K562 (cell line): ENCODE measurements around the gene MASP1. TPM values are rescaled to one million over a fixed set of nuclear protein-coding genes. Genes with fewer than 3 reads are reported as not detected.

Source experiments
- ATAC-seq: fragments of 200-7000 bp; cut with Tn5 transposase; 3 replicates; pipeline ENCODE4 v1.9.1; 2020; ENCODE audit warnings: moderate library complexity
- BruUV-seq: library from RNA; stranded (reverse); fragments of 400-500 nt; replicated peaks from 2 replicates; lab custom pipeline; 2021; lab: Mats Ljungman, UMichigan
- CTCF ChIA-PET: fragments of 300-600 bp; formaldehyde crosslinking; extraction: SDS; loops from one replicate; lab custom pipeline; 2021; ENCODE audit warnings: low intra/inter-chr PET ratio; lab: Yijun Ruan, JAX
- POLR2A ChIA-PET: fragments of 300-600, 350-650 bp; sonication (Branson Sonifier 250); formaldehyde crosslinking; extraction: SDS; loops from one replicate; lab custom pipeline; 2021; ENCODE audit warnings: antibody characterized with exemption, inconsistent platforms; lab: Yijun Ruan, JAX
- DNase-seq, 4 experiments: peaks; one replicate each; pipeline versions ENCODE4 v3.0.0 to v3.0.0-alpha.2; 2011 to 2018; ENCODE audit warnings: low spot score in 3 of 4, mixed read lengths in 3 of 4; ENCODE audit errors: extremely low read depth in 1 of 4
- FAIRE-seq: peaks from 2 replicates; lab custom pipeline; 2011; peaks lifted over from hg19 to GRCh38; lab: Jason Lieb, UNC
- H2AFZ ChIP-seq: 2 replicates; pipeline ENCODE4 v1.6.0; 2011; ENCODE audit warnings: low read depth, low read length, control low read depth, inconsistent platforms
- H3K27ac ChIP-seq: fragments of 200-600 bp; 3 replicates; pipeline ENCODE4 v1.8.0; 2011; ENCODE audit warnings: low read depth, mild to moderate bottlenecking, control low read depth, inconsistent platforms, low read length, moderate library complexity, mixed read lengths; ENCODE audit errors: extremely low read depth
- H3K27me3 ChIP-seq, 2 experiments: fragments of 300-600 bp in 1 of 2; 2 replicates in 1 of 2; 3 replicates in 1 of 2; pipeline versions ENCODE4 v1.6.0 to v1.8.0; 2011; ENCODE audit warnings: inconsistent platforms in 2 of 2, low read length in 2 of 2, mild to moderate bottlenecking in 1 of 2, mixed read lengths in 1 of 2, moderate library complexity in 1 of 2; ENCODE audit not compliant: control insufficient read depth in 2 of 2, insufficient read depth in 2 of 2
- H3K36me3 ChIP-seq: fragments of 300-600 bp; 3 replicates; pipeline ENCODE4 v1.8.0; 2011; ENCODE audit warnings: mild to moderate bottlenecking, low read length, inconsistent platforms; ENCODE audit not compliant: control insufficient read depth, insufficient read depth
- H3K4me1 ChIP-seq, 2 experiments: fragments of 200-600 bp in 1 of 2; replicated peaks in 1 of 2; 2 replicates in 1 of 2; 3 replicates in 1 of 2; pipeline versions ENCODE4 v1.5.1 to v1.8.0; 2011; ENCODE audit warnings: inconsistent platforms in 2 of 2, low read length in 2 of 2, mild to moderate bottlenecking in 1 of 2, mixed read lengths in 1 of 2, moderate library complexity in 1 of 2; ENCODE audit not compliant: control insufficient read depth in 2 of 2, insufficient read depth in 2 of 2
- H3K4me2 ChIP-seq: 2 replicates; pipeline ENCODE4 v1.6.1; 2011; ENCODE audit warnings: low read length, control low read depth, inconsistent platforms, mixed read lengths; ENCODE audit not compliant: insufficient read depth
- H3K4me3 ChIP-seq: fragments of 200-600 bp; sonication (generic), shearing (Covaris generic); 2 replicates; pipeline ENCODE4 v1.5.1; 2016; ENCODE audit warnings: control low read depth, inconsistent platforms
- H3K79me2 ChIP-seq: fragments of 200-600 bp; 3 replicates; pipeline ENCODE4 v1.8.0; 2011; ENCODE audit warnings: low read length, inconsistent platforms; ENCODE audit not compliant: control insufficient read depth, insufficient read depth
- H3K9ac ChIP-seq, 2 experiments: 2 replicates each; pipeline versions ENCODE4 v1.6.0 to v1.6.1; 2011; ENCODE audit warnings: low read depth in 2 of 2, low read length in 2 of 2, control low read depth in 1 of 2, inconsistent platforms in 1 of 2, mild to moderate bottlenecking in 1 of 2, mixed read lengths in 1 of 2; ENCODE audit not compliant: insufficient read depth in 1 of 2
- H3K9me1 ChIP-seq: one replicate; pipeline ENCODE4 v1.6.0; 2011; ENCODE audit warnings: inconsistent platforms, mild to moderate bottlenecking, low read length, moderate library complexity; ENCODE audit not compliant: control insufficient read depth, insufficient read depth
- H3K9me3 ChIP-seq: replicated peaks from 2 replicates; pipeline ENCODE4 v1.5.1; 2011; ENCODE audit warnings: low read depth, low read length, inconsistent platforms; ENCODE audit not compliant: control insufficient read depth, insufficient read depth
- H4K20me1 ChIP-seq: replicated peaks from 2 replicates; pipeline ENCODE4 v1.6.1; 2011; ENCODE audit warnings: low read length, inconsistent platforms, mixed read lengths; ENCODE audit not compliant: control insufficient read depth, insufficient read depth
- NELFE ChIP-seq: IDR thresholded peaks from 2 replicates; pipeline ENCODE4 v1.6.1; 2011; ENCODE audit warnings: mild to moderate bottlenecking; ENCODE audit not compliant: insufficient read depth, insufficient read length
- NFIX ChIP-seq: fragments of 250-450 bp; sonication (Bioruptor Pico); IDR thresholded peaks from 2 replicates; pipeline ENCODE4 v1.4.0; 2020; ENCODE audit warnings: low read depth, mild to moderate bottlenecking, moderate library complexity
- POLR2B ChIP-seq: fragments of 450-650 bp; IDR thresholded peaks from 2 replicates; pipeline ENCODE4 v1.6.1; 2018; ENCODE audit warnings: low read depth; ENCODE audit not compliant: partially characterized antibody
- SP1 ChIP-seq: sonication (generic); formaldehyde crosslinking; IDR thresholded peaks from 2 replicates; pipeline ENCODE4 v1.8.1; 2022; ENCODE audit warnings: mild to moderate bottlenecking, missing genetic modification reagents
- ZC3H11A ChIP-seq: IDR thresholded peaks from 2 replicates; pipeline ENCODE4 v1.6.1; 2012; ENCODE audit warnings: low read depth, low read length, improper control_type of control experiment
- WGBS: fragments of 100-300 bp; shearing (Covaris generic); methylation state at CpG from one replicate; pipeline ENCODE4 v1.1.6; 2016; ENCODE audit warnings: low coverage, mixed read lengths; ENCODE audit not compliant: insufficient coverage; ENCODE audit errors: missing lambda C conversion rate; 5-methylcytosine and 5-hydroxymethylcytosine counted together
- in situ Hi-C: fragments of 300-500 bp; cut with MboI; formaldehyde crosslinking; loops from 4 replicates; pipeline ENCODE4 v1.15.0; 2018; ENCODE audit warnings: inconsistent platforms, mixed read lengths
- intact Hi-C: fragments of 100-400 bp; cut with micrococcal nuclease; formaldehyde crosslinking; loops from 2 replicates; pipeline ENCODE4 v1.14.2; 2022
- polyA plus RNA-seq, 8 experiments: library from polyadenylated mRNA; depleted of rRNA in 4 of 8; stranded (reverse) in 5 of 8; unstranded in 3 of 8; fragments of >200 nt; fragmentation: Nextera tagmentation in 2 of 8; fragmentation: Illumina TruSeq in 1 of 8; extraction: Ambion mirVana in 2 of 8; extraction: Trizol in 1 of 8; gene quantifications; 2 replicates each; pipeline versions ENCODE4 v1.2.1 to v1.2.3, GENCODE V29; 2011 to 2014; ENCODE audit warnings: inconsistent platforms in 1 of 8, missing spikeins in 1 of 8
- total RNA-seq, 7 experiments: library from RNA; depleted of rRNA in 6 of 7; stranded (reverse); fragments of >200 nt in 6 of 7; fragmentation: Illumina TruSeq in 2 of 7; extraction: Trizol in 2 of 7; gene quantifications; 2 replicates each; pipeline versions ENCODE4 v1.2.1 to v1.2.3, GENCODE V29; 2011 to 2021; ENCODE audit warnings: low replicate concordance in 1 of 7
- TF ChIP-seq, protein P1 (sequence below): fragments of 450-650 bp; conservative IDR thresholded peaks from 2 replicates; pipeline ENCODE4 v1.6.1; 2016; ENCODE audit warnings: missing genetic modification characterization, low read depth, mild to moderate bottlenecking, control low read depth, missing compliant biosample characterization

Gene MASP1
- total and polyA plus RNA-seq, 9 of the 15 experiments (the other 6 are each of a cell fraction or from before 2014, with no cell fraction given): 0.03 to 0.24 (median 0.20) TPM; not detected in 3

DNA sequence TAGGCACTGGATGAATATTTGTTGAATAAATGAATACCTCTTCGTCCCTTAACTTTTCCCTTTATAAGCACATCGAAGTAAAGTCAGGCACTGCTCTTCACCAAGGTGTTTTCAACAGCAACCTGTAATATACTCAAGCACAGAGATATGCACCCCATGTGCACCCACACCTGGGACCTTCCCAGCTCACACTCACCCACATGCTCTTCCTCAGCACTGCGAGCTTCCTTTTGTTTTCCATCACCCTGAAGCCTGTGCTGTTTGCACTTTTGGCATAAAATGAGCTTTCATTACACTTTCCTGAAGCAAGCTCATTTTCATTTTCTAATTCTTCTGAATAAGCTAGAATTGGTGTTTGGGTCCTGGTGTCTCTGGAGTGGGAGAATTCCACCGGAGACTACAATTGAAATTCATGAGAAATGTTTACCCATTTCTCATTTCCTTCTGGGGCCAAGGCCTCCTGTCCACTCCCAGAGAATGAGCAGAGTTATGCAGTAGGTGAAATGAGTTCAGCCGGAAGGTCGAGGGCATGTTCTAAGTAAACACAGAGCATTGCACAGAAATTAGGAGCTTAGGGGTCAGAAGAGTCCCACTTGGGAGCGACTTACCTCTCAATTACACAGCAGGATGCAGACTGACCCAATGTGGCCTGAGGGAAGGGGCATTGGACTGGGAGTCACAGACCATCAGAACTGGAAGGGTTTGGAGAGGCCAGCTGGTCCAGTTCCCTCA lies 15.0 kb downstream of the MASP1 start (continued):
- no peak for TF ChIP-seq SP1
- no peak for TF ChIP-seq NFIX

DNA sequence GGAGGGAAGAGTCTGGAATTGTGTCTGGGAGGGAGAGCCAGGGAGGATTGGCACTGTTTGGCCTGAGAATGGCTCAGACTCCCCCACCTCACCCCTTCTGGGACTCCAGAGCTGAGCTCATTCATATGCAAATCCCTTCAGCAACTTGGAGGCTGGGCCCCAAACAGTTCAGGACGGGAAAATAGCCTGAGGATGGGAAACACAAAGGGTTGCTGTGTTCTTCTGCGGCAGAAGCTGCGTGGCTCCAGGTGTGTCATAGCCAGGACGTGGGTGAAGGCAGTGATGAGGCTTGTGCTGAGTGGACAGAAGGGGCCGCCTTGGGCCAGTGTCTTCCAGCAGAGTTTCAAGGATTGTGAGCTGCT lies 16.6 kb downstream of the MASP1 start:
- no TSS peak for BruUV-seq
- ATAC-seq: no peak

More for the DNA sequence above, 16.6 kb downstream of the MASP1 start:
- Histone ChIP-seq H3K27ac (no peak overlapping the region), H3K36me3 (no peaks in the 10 kb centered on the region), H3K4me1 (no peaks in the 10 kb centered on the region), H3K9ac (no peak overlapping the region), H3K4me2 (no peak overlapping the region), H3K9me1 (no peaks in the 10 kb centered on the region), H3K9me3 (no peaks in the 10 kb centered on the region), H3K27me3 (peaks cover 9 to 22% of the 10 kb centered on the region in 2 experiments), H2AFZ (no peak overlapping the region), H3K79me2 (no peaks in the 10 kb centered on the region), H4K20me1 (no peaks in the 10 kb centered on the region), H3K4me3 (no peak overlapping the region)
- CTCF ChIA-PET: no interaction called here
- in situ Hi-C loops (no loop called here), intact Hi-C loops (no loop called here)
- FAIRE-seq: no peak
- no peak for DNase-seq
- 0% methylated on average over 5 of the region's 5 CpGs for WGBS
- TF ChIP-seq POLR2B (no peak), NELFE (no peak), ZC3H11A (no peak)
- TF ChIP-seq, protein P1, sequence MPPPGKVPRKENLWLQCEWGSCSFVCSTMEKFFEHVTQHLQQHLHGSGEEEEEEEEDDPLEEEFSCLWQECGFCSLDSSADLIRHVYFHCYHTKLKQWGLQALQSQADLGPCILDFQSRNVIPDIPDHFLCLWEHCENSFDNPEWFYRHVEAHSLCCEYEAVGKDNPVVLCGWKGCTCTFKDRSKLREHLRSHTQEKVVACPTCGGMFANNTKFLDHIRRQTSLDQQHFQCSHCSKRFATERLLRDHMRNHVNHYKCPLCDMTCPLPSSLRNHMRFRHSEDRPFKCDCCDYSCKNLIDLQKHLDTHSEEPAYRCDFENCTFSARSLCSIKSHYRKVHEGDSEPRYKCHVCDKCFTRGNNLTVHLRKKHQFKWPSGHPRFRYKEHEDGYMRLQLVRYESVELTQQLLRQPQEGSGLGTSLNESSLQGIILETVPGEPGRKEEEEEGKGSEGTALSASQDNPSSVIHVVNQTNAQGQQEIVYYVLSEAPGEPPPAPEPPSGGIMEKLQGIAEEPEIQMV: no peak
- POLR2A ChIA-PET: interaction anchor here (0.6 to 2.4 kb wide), 3 partner anchors 9 to 690 kb away, joined by 3 to 8 read pairs (median 4); no protein-coding TSS in a partner anchor
